A549 (cell line): ENCODE results near the gene SIK3. TPM values are rescaled to one million over a fixed set of nuclear protein-coding genes. Genes with fewer than 3 reads are reported as not detected.

Experiments used
- ATAC-seq, 2 experiments: fragments of 200-7000 bp in 1 of 2; fragments of >200 bp in 1 of 2; cut with Nextera tagmentation in 1 of 2; cut with Tn5 transposase in 1 of 2; 3 replicates each; pipeline versions ENCODE4 v1.8.0 to v1.9.1; 2018 to 2020; ENCODE audit warnings: mild to moderate bottlenecking in 1 of 2, moderate library complexity in 1 of 2
- CTCF ChIA-PET: fragments of 300-600 bp; sonication (Branson Sonifier 250); formaldehyde crosslinking; extraction: SDS; loops from one replicate; lab custom pipeline; 2021; ENCODE audit warnings: antibody characterized with exemption, inconsistent platforms; lab: Yijun Ruan, JAX
- POLR2A ChIA-PET: fragments of 350-600 bp; formaldehyde crosslinking; extraction: SDS; loops from one replicate; lab custom pipeline; 2021; ENCODE audit warnings: antibody characterized with exemption, inconsistent platforms; lab: Yijun Ruan, JAX
- DNase-seq, 2 experiments: peaks; one replicate each; pipeline versions ENCODE4 v3.0.0 to v3.0.0-alpha.2; 2011 to 2016; ENCODE audit warnings: low read depth in 1 of 2, low spot score in 1 of 2
- FAIRE-seq: peaks from 2 replicates; lab custom pipeline; 2011; peaks lifted over from hg19 to GRCh38; lab: Jason Lieb, UNC
- H3K27ac ChIP-seq, 2 experiments: fragments of >200 bp; sonication (Bioruptor Twin); formaldehyde crosslinking; 3 replicates each; pipeline ENCODE4 v1.5.1; 2016 to 2017
- H3K4me1 ChIP-seq: fragments of >200 bp; sonication (Bioruptor Twin); formaldehyde crosslinking; 3 replicates; pipeline ENCODE4 v1.6.1; 2016
- H3K4me2 ChIP-seq: fragments of >200 bp; sonication (Bioruptor Twin); formaldehyde crosslinking; 3 replicates; pipeline ENCODE4 v1.6.1; 2016
- H3K4me3 ChIP-seq: fragments of >200 bp; sonication (Bioruptor Twin); formaldehyde crosslinking; 3 replicates; pipeline ENCODE4 v1.5.1; 2016
- H3K9me3 ChIP-seq: fragments of >200 bp; sonication (Bioruptor Twin); formaldehyde crosslinking; 3 replicates; pipeline ENCODE4 v1.6.1; 2016
- CBX2 ChIP-seq: fragments of 200-600 bp; sonication (generic); IDR thresholded peaks from 2 replicates; pipeline ENCODE4 v1.6.1; 2016; ENCODE audit warnings: low read depth, mild to moderate bottlenecking, borderline replicate concordance
- CBX8 ChIP-seq: fragments of 200-600 bp; sonication (generic); IDR thresholded peaks from 2 replicates; pipeline ENCODE4 v1.6.1; 2016
- CEBPB ChIP-seq, 2 experiments: fragments of >200 bp in 1 of 2; sonication (Bioruptor Twin) in 1 of 2; formaldehyde crosslinking in 1 of 2; IDR thresholded peaks; 2 replicates each; pipeline ENCODE4 v1.6.1; 2012 to 2016
- CHD4 ChIP-seq: fragments of 200-600 bp; sonication (generic); IDR thresholded peaks from 2 replicates; pipeline ENCODE4 v1.6.1; 2016; ENCODE audit warnings: antibody characterized with exemption, mild to moderate bottlenecking, borderline replicate concordance
- EHF ChIP-seq: fragments of 250-450 bp; sonication (Bioruptor Pico); IDR thresholded peaks from 2 replicates; pipeline ENCODE4 v1.5.0; 2020; ENCODE audit warnings: mild to moderate bottlenecking
- GATA3 ChIP-seq: IDR thresholded peaks from 2 replicates; pipeline ENCODE4 v1.6.1; 2012; ENCODE audit warnings: borderline replicate concordance
- HES2 ChIP-seq: fragments of >200 bp; sonication (Bioruptor Twin); formaldehyde crosslinking; IDR thresholded peaks from 2 replicates; pipeline ENCODE4 v1.6.1; 2016
- JUNB ChIP-seq: fragments of >200 bp; sonication (Bioruptor Twin); formaldehyde crosslinking; IDR thresholded peaks from 2 replicates; pipeline ENCODE4 v1.6.1; 2016
- MAFK ChIP-seq: fragments of 450-650 bp; IDR thresholded peaks from 2 replicates; pipeline ENCODE4 v1.6.1; 2014; ENCODE audit not compliant: partially characterized antibody
- NFE2L2 ChIP-seq: fragments of 150-350 bp; conservative IDR thresholded peaks from 2 replicates; pipeline ENCODE4 v1.6.1; 2014; ENCODE audit warnings: low read length
- NPAS2 ChIP-seq: fragments of 250-450 bp; sonication (Bioruptor Pico); IDR thresholded peaks from 2 replicates; pipeline ENCODE4 v1.8.0; 2022; ENCODE audit warnings: mild to moderate bottlenecking, moderate library complexity, borderline replicate concordance
- NR3C1 ChIP-seq: fragments of >200 bp; sonication (Bioruptor Twin); formaldehyde crosslinking; IDR thresholded peaks from 3 replicates; pipeline ENCODE4 v1.6.1; 2017
- PHF8 ChIP-seq: fragments of 200-600 bp; sonication (generic); IDR thresholded peaks from 2 replicates; pipeline ENCODE4 v1.6.1; 2016; ENCODE audit warnings: low read depth, mild to moderate bottlenecking, antibody characterized with exemption, moderate library complexity, borderline replicate concordance
- POLR2A ChIP-seq: IDR thresholded peaks from 2 replicates; pipeline ENCODE4 v1.6.1; 2012; ENCODE audit warnings: mild to moderate bottlenecking, low read length
- RARB ChIP-seq: fragments of 250-450 bp; sonication (Bioruptor Pico); IDR thresholded peaks from 2 replicates; pipeline ENCODE4 v1.8.0; 2021; ENCODE audit warnings: mild to moderate bottlenecking, moderate library complexity
- RFX5 ChIP-seq: fragments of 450-650 bp; IDR thresholded peaks from 2 replicates; pipeline ENCODE4 v1.7.1; 2014; ENCODE audit warnings: antibody characterized with exemption, mild to moderate bottlenecking, moderate library complexity
- SMC3 ChIP-seq: fragments of >200 bp; sonication (Bioruptor Twin); formaldehyde crosslinking; IDR thresholded peaks from 3 replicates; pipeline ENCODE4 v1.6.1; 2018; ENCODE audit warnings: inconsistent platforms
- SREBF2 ChIP-seq: fragments of 450-650 bp; IDR thresholded peaks from 2 replicates; pipeline ENCODE4 v1.6.1; 2014; ENCODE audit warnings: mild to moderate bottlenecking, moderate library complexity
- TFCP2L1 ChIP-seq: fragments of 250-450 bp; sonication (Bioruptor Pico); IDR thresholded peaks from 2 replicates; pipeline ENCODE4 v1.5.0; 2021; ENCODE audit warnings: mild to moderate bottlenecking
- TP53 ChIP-seq: fragments of 250-450 bp; sonication (Bioruptor Pico); IDR thresholded peaks from 2 replicates; pipeline ENCODE4 v1.5.0; 2021; ENCODE audit warnings: mild to moderate bottlenecking, moderate library complexity
- ZFP36 ChIP-seq: fragments of 450-650 bp; IDR thresholded peaks from 2 replicates; pipeline ENCODE4 v1.6.1; 2014; ENCODE audit warnings: borderline replicate concordance; ENCODE audit not compliant: partially characterized antibody
- WGBS: methylation state at CpG from one replicate; pipeline ENCODE4 v1.1.6; 2017; ENCODE audit errors: missing lambda C conversion rate; 5-methylcytosine and 5-hydroxymethylcytosine counted together
- polyA plus RNA-seq, 4 experiments: library from polyadenylated mRNA; depleted of rRNA in 3 of 4; stranded (reverse); fragments of >200 nt; fragmentation: RNase III in 1 of 4; extraction: RNeasy Plus Mini Kit Qiagen cat#74134 plus additional on column Dnase treatment in 1 of 4; gene quantifications; 2 replicates in 3 of 4; 3 replicates in 1 of 4; pipeline ENCODE4 v1.2.3, GENCODE V29; 2011 to 2017
- TF ChIP-seq, protein P1 (sequence below): fragments of 450-650 bp; IDR thresholded peaks from 2 replicates; pipeline ENCODE4 v1.6.1; 2014; ENCODE audit warnings: antibody characterized with exemption

Gene SIK3
- polyA plus RNA-seq, 2 of the 4 experiments (the other 2 are of a cell fraction) = 8.2 to 9.0 TPM

- 83% methylated on average over 1 of the region's 1 CpG for WGBS
- ChIA-PET POLR2A (no interaction called here), CTCF (interaction anchor here (1.0 kb wide), 1 partner anchor 22 kb away, joined by 5 read pairs; no protein-coding TSS in a partner anchor)
- no peak for DNase-seq
- no peak for ATAC-seq
- Histone ChIP-seq H3K27ac (no peak overlapping the region), H3K4me2 (no peak overlapping the region), H3K4me3 (no peak overlapping the region), H3K9me3 (no peaks in the 10 kb centered on the region), H3K4me1 (no peaks in the 10 kb centered on the region)
- no peak for FAIRE-seq
- no peak for TF ChIP-seq NR3C1
- TF ChIP-seq SREBF2 = no peak
Measured at GRCh38 chr11:116861539-116861938, 236.7 kb downstream of the SIK3 start.

DNA sequence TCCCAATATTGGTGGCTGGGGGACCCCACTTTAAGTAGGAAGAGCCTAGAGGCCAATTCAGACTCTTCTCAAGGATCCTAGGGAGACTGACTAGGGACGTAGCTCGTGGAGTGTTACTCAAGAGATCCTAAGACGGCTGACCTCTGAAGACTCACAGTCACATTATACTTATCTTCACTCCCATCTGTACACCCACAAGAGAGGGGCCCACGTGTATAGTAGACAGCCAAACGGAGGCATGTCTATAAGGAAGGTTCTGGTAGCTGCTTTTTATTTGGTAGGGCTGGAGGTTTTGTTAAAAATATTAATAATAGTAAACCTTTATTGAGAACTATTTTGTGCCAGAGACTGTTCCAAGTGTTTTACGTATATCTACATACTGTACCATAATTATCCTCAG lies 237.9 kb downstream of the SIK3 start:
- DNase-seq (no peak), ATAC-seq (no peak), FAIRE-seq (no peak)
- Histone ChIP-seq H3K4me3 (no peak overlapping the region), H3K4me2 (no peak overlapping the region), H3K4me1 (no peaks in the 10 kb centered on the region), H3K9me3 (no peaks in the 10 kb centered on the region), H3K27ac (no peak overlapping the region)
- 93% methylated on average over 6 of the region's 6 CpGs for WGBS
- CTCF ChIA-PET = interaction anchor here (1.0 to 1.4 kb wide), 3 partner anchors 23 to 69 kb away, joined by 4 to 5 read pairs (median 4); partner anchors contain the start of gene APOA5
- TF ChIP-seq TP53 (CRISPR knock-in tag) = no peak
- TF ChIP-seq NFE2L2 = no peak
- no peak for TF ChIP-seq SMC3
- TF ChIP-seq RFX5 = no peak
- no peak for TF ChIP-seq HES2
- TF ChIP-seq SREBF2 = no peak
- TF ChIP-seq CBX8 = no peak
- TF ChIP-seq POLR2A = no peak
- TF ChIP-seq, protein P1, sequence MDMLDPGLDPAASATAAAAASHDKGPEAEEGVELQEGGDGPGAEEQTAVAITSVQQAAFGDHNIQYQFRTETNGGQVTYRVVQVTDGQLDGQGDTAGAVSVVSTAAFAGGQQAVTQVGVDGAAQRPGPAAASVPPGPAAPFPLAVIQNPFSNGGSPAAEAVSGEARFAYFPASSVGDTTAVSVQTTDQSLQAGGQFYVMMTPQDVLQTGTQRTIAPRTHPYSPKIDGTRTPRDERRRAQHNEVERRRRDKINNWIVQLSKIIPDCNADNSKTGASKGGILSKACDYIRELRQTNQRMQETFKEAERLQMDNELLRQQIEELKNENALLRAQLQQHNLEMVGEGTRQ = no peak
- no peak for TF ChIP-seq GATA3
- no peak for TF ChIP-seq NPAS2 (CRISPR knock-in tag)
- no peak for TF ChIP-seq RARB (CRISPR knock-in tag)
- TF ChIP-seq, all 56 proteins: peak for 0
- POLR2A ChIA-PET = no interaction called here

DNA sequence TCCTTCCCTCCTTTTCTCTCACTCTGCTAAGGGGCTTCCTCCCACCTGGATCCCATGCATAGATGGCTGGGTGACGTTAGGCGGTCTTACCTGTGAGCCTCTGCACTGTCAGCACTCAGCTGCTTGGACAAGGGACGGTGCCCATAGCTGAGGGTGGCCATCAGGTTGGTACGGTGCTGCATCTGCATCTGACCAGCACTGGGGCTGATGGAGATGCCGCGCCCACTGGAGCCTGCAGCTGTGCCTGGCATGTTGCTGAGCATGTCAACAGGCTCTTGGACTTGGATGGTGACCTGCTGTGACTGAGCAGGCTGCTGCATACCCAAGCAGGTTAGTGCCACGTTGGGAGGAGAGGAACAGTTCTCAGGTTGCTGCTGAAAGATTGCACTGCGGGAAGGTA lies 239.1 kb downstream of the SIK3 start:
- DNase-seq (no peak), ATAC-seq (no peak; a peak in 1 of 6 replicates), FAIRE-seq (no peak)
- H3K4me3 ChIP-seq = no peak overlapping the region
- no peak overlapping the region for H3K27ac ChIP-seq
- ChIA-PET POLR2A (no interaction called here), CTCF (interaction anchor here (0.7 to 1.4 kb wide), 4 partner anchors 12 to 116 kb away, joined by 3 to 4 read pairs (median 4); no protein-coding TSS in a partner anchor)
- no peaks in the 10 kb centered on the region for H3K4me1 ChIP-seq
- H3K9me3 ChIP-seq = no peaks in the 10 kb centered on the region
- TF ChIP-seq CHD4 = no peak
- no peak for TF ChIP-seq CEBPB (IDR thresholded peaks at IDR 0.05)
- no peak for TF ChIP-seq ZFP36
- no peak for TF ChIP-seq EHF (CRISPR knock-in tag)
- TF ChIP-seq CBX8 = no peak
- TF ChIP-seq SMC3 = no peak
- TF ChIP-seq NFE2L2 = no peak
- no peak for TF ChIP-seq JUNB
- TF ChIP-seq, protein P1 = no peak
- TF ChIP-seq MAFK = no peak
- TF ChIP-seq CBX2 = no peak
- TF ChIP-seq SREBF2 = no peak
- TF ChIP-seq RARB (CRISPR knock-in tag) = no peak
- no peak for TF ChIP-seq PHF8
- no peak for TF ChIP-seq TP53 (CRISPR knock-in tag)
- TF ChIP-seq TFCP2L1 (CRISPR knock-in tag) = no peak
- H3K4me2 ChIP-seq = no peak overlapping the region
- WGBS = 94% methylated on average over 5 of the region's 8 CpGs
